ENCODE data around the gene STOML1. TPM values are rescaled to one million over a fixed set of nuclear protein-coding genes. Genes with fewer than 3 reads are reported as not detected.
"Not testable (repeated sequence)": the region's sequence is repeated elsewhere in the genome, so short reads cannot be mapped to it uniquely, and the experiment has no call there.

The STOML1 gene
- total RNA-seq, 1 donor from 2014 or later = 32.2 TPM

GRCh38 chr15:73948982-73949381 is 43.1 kb downstream of the STOML1 start:
- no peak for DNase-seq (ENCODE audit: low read depth)

DNA sequence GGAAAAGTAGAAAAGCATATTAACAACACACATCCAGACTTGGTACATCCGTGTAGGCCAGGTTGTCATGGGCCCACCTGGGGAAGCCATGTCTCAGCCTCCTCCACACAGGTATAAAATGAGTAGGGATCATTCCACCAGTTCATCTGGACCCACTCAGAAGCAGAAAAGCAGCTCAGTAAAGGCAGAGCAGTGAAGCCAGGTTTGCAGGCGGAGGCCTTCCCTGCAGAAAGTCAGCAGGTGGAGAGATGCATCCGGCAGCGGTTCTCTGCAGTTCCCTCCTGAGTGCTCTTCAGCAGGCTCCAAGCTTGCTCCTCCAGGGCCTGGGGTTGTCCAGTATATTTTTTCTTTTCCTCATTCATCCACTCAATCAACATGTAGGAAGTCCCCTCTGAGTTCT is 43.7 kb downstream of the STOML1 start:
- no peak for DNase-seq (ENCODE audit: low read depth)

DNA sequence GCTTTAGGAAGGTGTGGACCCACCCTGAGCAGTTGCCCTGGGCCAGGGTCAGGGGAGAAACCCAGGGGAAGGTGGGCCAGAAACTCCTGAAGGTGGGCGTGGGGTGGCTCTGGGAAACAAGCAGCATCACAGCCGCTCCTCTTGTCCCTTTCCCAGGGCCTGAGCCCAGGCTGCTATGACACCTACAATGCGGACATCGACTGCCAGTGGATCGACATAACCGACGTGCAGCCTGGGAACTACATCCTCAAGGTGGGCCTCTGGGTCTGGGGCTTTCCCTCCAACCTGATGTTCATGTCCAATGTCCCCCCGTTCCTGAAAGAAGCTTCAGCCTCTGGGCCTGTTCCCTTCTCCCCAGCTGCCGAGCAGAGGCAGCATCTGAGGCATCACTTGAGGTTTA is 44.4 kb downstream of the STOML1 start:
- no peak for DNase-seq (ENCODE audit: low read depth)

GRCh38 chr15:73946795-73947370 is 45.2 kb downstream of the STOML1 start:
- DNase-seq (ENCODE audit: low read depth) = no peak

DNA sequence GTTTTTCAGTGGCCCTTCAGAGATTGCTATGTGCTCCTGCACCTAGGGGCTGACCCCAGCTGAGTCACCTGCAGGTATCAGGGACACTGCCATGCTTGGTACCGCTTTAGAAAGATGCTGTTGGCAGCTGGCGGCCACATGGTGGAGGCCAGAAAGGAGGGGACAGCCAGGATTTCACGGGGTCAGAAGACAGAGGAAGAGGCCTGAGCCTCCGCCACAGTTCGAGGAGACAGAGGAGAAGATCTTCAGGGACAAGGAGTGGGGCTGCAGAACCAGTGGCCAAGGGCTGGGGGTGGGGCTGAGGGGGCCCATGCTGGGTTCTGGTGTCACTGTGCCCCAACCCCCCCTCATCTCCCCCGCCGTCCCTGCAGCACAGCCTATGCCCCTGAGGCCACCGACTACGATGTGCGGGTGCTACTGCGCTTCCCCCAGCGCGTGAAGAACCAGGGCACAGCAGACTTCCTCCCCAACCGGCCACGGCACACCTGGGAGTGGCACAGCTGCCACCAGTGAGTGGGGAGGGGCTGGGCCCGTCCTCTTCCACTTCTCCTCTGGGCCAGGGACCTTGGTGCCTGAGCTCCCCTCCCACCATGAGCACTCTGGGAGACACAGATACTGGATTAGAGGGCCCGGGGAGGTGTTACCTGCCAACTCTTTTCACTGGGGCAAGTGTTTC is 45.9 kb downstream of the STOML1 start:
- no peak for DNase-seq (ENCODE audit: low read depth)

GRCh38 chr15:73945130-73945508 is 47.0 kb downstream of the STOML1 start:
- DNase-seq (ENCODE audit: low read depth) = no peak

- no peak for DNase-seq (ENCODE audit: low read depth)
Measured at GRCh38 chr15:73944161-73945129, 47.6 kb downstream of the STOML1 start.

DNA sequence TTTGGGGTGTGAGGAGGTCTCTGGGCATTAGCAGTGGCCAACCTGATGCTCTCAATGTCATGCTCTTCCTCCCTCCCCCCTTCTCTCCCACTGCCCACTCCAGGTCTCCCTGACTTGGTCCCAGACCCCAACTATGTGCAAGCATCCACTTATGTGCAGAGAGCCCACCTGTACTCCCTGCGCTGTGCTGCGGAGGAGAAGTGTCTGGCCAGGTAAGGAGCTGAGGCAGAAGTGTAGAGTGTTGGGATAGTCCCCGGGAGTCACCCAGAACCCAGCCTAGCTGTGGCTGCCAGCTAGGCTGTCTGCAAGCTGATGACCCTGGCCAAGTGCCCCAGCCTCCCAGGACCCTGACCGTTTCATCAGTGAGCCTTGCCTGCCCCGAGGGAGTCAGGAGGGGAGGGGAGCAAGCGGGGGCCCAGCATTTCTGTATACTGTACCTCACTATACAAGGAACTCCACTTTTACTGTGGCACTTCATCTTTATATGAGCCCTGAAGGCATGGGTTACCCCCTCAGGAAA is 49.3 kb downstream of the STOML1 start:
- DNase-seq (ENCODE audit: low read depth) = no peak

GRCh38 chr15:73941871-73942635 is 50.0 kb downstream of the STOML1 start:
- DNase-seq (ENCODE audit: low read depth) = no peak

DNA sequence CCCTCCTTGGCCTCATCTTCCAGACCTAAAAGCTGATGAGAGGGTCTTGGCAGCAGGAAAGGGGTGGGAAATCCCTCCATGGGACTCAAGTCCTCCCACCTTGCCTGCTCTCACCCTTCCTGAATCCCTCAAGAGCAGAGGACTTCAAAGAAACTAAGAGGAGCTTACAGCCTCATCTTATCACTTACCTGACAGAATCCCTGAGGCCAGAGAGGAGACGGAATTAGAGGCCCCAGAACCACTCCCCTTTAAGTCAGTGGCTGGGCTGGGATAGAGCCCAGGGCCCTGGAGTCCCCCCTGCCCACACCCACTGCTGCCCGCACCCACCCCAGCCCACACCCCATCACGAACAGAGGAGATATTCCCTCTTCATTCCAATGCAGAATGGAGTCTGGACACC is 50.6 kb downstream of the STOML1 start:
- no peak for DNase-seq (ENCODE audit: low read depth)

GRCh38 chr15:73941044-73941443 is 51.1 kb downstream of the STOML1 start:
- peak; percentile 71 for DNase-seq (ENCODE audit: low read depth)

GRCh38 chr15:73940061-73940981 is 51.8 kb downstream of the STOML1 start:
- no peak for DNase-seq (ENCODE audit: low read depth)

- DNase-seq (ENCODE audit: low read depth) = no peak
Measured at GRCh38 chr15:73939138-73939537, 53.0 kb downstream of the STOML1 start.

- DNase-seq (ENCODE audit: low read depth) = not testable (repeated sequence)
Measured at GRCh38 chr15:73938516-73938915, 53.6 kb downstream of the STOML1 start.

GRCh38 chr15:73937726-73938125 is 54.4 kb downstream of the STOML1 start:
- no peak for DNase-seq (ENCODE audit: low read depth)

DNA sequence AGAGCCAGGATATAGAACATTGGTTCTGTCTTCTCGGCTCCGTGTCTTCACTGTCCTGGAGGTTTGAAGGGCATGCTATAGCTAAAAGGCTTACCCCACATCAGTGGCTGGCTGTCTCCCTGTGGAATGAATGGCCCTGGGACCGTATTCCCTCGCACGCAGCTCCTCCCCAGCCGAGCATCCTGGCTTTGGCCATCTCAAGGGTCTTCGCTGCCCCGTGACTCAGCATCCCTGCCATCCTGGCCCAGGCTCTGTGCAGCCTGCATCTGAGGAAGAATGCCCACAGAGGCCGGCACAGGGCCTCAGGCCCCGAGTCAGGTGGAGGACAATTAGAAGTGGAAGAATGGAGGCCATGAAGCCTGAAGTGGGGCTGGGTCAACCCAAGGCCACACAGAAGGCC is 54.8 kb downstream of the STOML1 start:
- DNase-seq (ENCODE audit: low read depth) = no peak

- DNase-seq (ENCODE audit: low read depth) = no peak
Measured at GRCh38 chr15:73936588-73937290, 55.4 kb downstream of the STOML1 start.

DNA sequence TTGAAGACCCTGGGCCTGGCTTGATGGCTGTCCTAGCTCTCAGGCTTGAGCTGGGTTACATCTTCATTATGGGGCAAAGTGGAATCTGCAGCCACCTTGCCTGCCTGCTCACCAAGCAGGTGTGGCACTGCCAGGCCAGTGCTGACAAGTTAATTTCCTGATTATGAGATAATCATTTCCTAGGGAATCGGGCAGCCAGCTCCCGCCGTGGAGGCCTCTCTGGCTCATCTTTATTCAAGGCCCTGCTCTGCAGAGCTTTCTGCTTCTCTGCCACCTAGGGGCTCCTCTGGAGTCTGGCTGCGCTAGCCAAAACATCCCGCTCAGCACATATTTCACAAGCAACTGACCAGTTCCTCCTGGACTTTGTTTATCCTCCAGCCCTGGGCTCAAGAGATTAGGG is 55.9 kb downstream of the STOML1 start:
- DNase-seq (ENCODE audit: low read depth) = no peak

- DNase-seq (ENCODE audit: low read depth) = peak; percentile 46
Measured at GRCh38 chr15:73935547-73935946, 56.5 kb downstream of the STOML1 start.

All from myocyte (in vitro differentiated cells).